GM23338 (cell line): ENCODE data around the gene CLSTN2. TPM values are rescaled to one million over a fixed set of nuclear protein-coding genes. Genes with fewer than 3 reads are reported as not detected.

Source experiments
- ATAC-seq: fragments of 200-7000 bp; cut with Tn5 transposase; 3 replicates; pipeline ENCODE4 v1.9.1; 2020
- DNase-seq: peaks from one replicate; pipeline ENCODE4 v3.0.0-alpha.2; 2015; ENCODE audit warnings: low spot score
- H2AFZ ChIP-seq: fragments of 200-600 bp; sonication (generic); 2 replicates; pipeline ENCODE4 v1.8.0; 2016; ENCODE audit warnings: antibody characterized with exemption, mild to moderate bottlenecking, moderate library complexity
- H3F3A ChIP-seq: fragments of 200-600 bp; sonication (generic); replicated peaks from 2 replicates; pipeline ENCODE4 v1.8.0; 2017; ENCODE audit warnings: antibody characterized with exemption, mixed run types, low read depth
- H3K27ac ChIP-seq: fragments of 200-600 bp; sonication (generic); 2 replicates; pipeline ENCODE4 v1.6.1; 2016; ENCODE audit warnings: low read depth
- H3K27me3 ChIP-seq: fragments of 200-600 bp; sonication (generic); 2 replicates; pipeline ENCODE4 v1.8.0; 2016; ENCODE audit warnings: mild to moderate bottlenecking, mixed run types, moderate library complexity; ENCODE audit not compliant: insufficient read depth
- H3K36me3 ChIP-seq: fragments of 200-600 bp; sonication (generic); 2 replicates; pipeline ENCODE4 v1.8.0; 2016; ENCODE audit warnings: mild to moderate bottlenecking; ENCODE audit not compliant: insufficient read depth
- H3K4me1 ChIP-seq: fragments of 200-600 bp; sonication (generic); 2 replicates; pipeline ENCODE4 v1.8.0; 2016; ENCODE audit warnings: mild to moderate bottlenecking, moderate library complexity; ENCODE audit not compliant: insufficient read depth
- H3K4me2 ChIP-seq: fragments of 200-600 bp; sonication (generic); 2 replicates; pipeline ENCODE4 v1.7.1; 2017; ENCODE audit warnings: mixed run types
- H3K4me3 ChIP-seq: fragments of 200-600 bp; sonication (generic); 2 replicates; pipeline ENCODE4 v1.6.1; 2016; ENCODE audit warnings: mixed run types
- H3K79me2 ChIP-seq: fragments of 200-600 bp; sonication (generic); replicated peaks from 2 replicates; pipeline ENCODE4 v1.8.0; 2017; ENCODE audit warnings: mild to moderate bottlenecking; ENCODE audit not compliant: insufficient read depth
- H3K9me2 ChIP-seq: fragments of 200-600 bp; sonication (generic); 2 replicates; pipeline ENCODE4 v1.8.0; 2017; ENCODE audit not compliant: insufficient read depth
- H4K20me1 ChIP-seq: fragments of 200-600 bp; sonication (generic); replicated peaks from 2 replicates; pipeline ENCODE4 v1.8.0; 2017; ENCODE audit warnings: mild to moderate bottlenecking; ENCODE audit not compliant: insufficient read depth
- H3K27ac Mint-ChIP-seq: 2 replicates; pipeline ENCODE4 v1.8.0; 2020; ENCODE audit warnings: inconsistent platforms, mild to moderate bottlenecking, moderate library complexity, mixed read lengths
- H3K27me3 Mint-ChIP-seq: 3 replicates; pipeline ENCODE4 v1.8.0; 2022; ENCODE audit warnings: low read depth, mild to moderate bottlenecking, moderate library complexity, mixed read lengths, inconsistent platforms; ENCODE audit not compliant: insufficient read depth, poor library complexity
- H3K36me3 Mint-ChIP-seq: 3 replicates; pipeline ENCODE4 v1.8.0; 2021; ENCODE audit warnings: low read depth, mild to moderate bottlenecking, inconsistent platforms, moderate library complexity, mixed read lengths
- H3K4me1 Mint-ChIP-seq: 3 replicates; pipeline ENCODE4 v1.8.0; 2020; ENCODE audit warnings: mild to moderate bottlenecking, inconsistent platforms, mixed read lengths
- H3K4me3 Mint-ChIP-seq: 3 replicates; pipeline ENCODE4 v1.8.0; 2021; ENCODE audit warnings: moderate library complexity, mild to moderate bottlenecking, inconsistent platforms, mixed read lengths
- H3K9me3 Mint-ChIP-seq: 3 replicates; pipeline ENCODE4 v1.8.0; 2020; ENCODE audit warnings: moderate library complexity, mild to moderate bottlenecking, inconsistent platforms, mixed read lengths
- CREB1 ChIP-seq: fragments of 250-450 bp; sonication (Bioruptor Pico); IDR thresholded peaks from 2 replicates; pipeline ENCODE4 v1.5.0; 2020; ENCODE audit warnings: low read depth, mild to moderate bottlenecking, moderate library complexity
- CTCF ChIP-seq, 2 experiments: fragments of 200-600 bp in 1 of 2; sonication (generic) in 1 of 2; conservative IDR thresholded peaks; 2 replicates each; pipeline versions ENCODE4 v1.5.1 to v1.6.1; 2016 to 2017; ENCODE audit warnings: antibody characterized with exemption in 2 of 2, low read depth in 2 of 2, mild to moderate bottlenecking in 2 of 2, moderate library complexity in 1 of 2
- EZH2 ChIP-seq: fragments of 200-600 bp; sonication (generic); IDR thresholded peaks from one replicate; pipeline ENCODE4 v1.8.0; 2017; ENCODE audit warnings: antibody characterized with exemption, mild to moderate bottlenecking, low read depth; ENCODE audit not compliant: unreplicated experiment
- EZH2phosphoT487 ChIP-seq: fragments of 200-600 bp; sonication (generic); IDR thresholded peaks from one replicate; pipeline ENCODE4 v1.8.1; 2018; ENCODE audit warnings: antibody characterized with exemption; ENCODE audit not compliant: unreplicated experiment
- JUNB ChIP-seq: IDR thresholded peaks from one replicate; pipeline ENCODE4 v1.6.1; 2016; ENCODE audit warnings: antibody characterized with exemption; ENCODE audit not compliant: unreplicated experiment
- NANOG ChIP-seq: IDR thresholded peaks from 2 replicates; pipeline ENCODE4 v1.6.1; 2016; ENCODE audit warnings: antibody characterized with exemption, borderline replicate concordance
- POLR2AphosphoS5 ChIP-seq: IDR thresholded peaks from 2 replicates; pipeline ENCODE4 v1.6.1; 2016; ENCODE audit warnings: antibody characterized with exemption, low read depth
- REST ChIP-seq: IDR thresholded peaks from one replicate; pipeline ENCODE4 v1.6.1; 2018; ENCODE audit warnings: antibody characterized with exemption; ENCODE audit not compliant: unreplicated experiment
- STAT1 ChIP-seq: IDR thresholded peaks from one replicate; pipeline ENCODE4 v1.6.1; 2016; ENCODE audit warnings: antibody characterized with exemption; ENCODE audit not compliant: unreplicated experiment
- ZNF114 ChIP-seq: fragments of 250-450 bp; sonication (Bioruptor Pico); IDR thresholded peaks from 2 replicates; pipeline ENCODE4 v1.5.0; 2020; ENCODE audit warnings: mild to moderate bottlenecking, moderate library complexity
- ZNF331 ChIP-seq: fragments of 250-450 bp; sonication (Bioruptor Pico); IDR thresholded peaks from 2 replicates; pipeline ENCODE4 v1.5.0; 2020; ENCODE audit warnings: low read depth, mild to moderate bottlenecking, moderate library complexity
- polyA plus RNA-seq: library from polyadenylated mRNA; unstranded; fragments of >200 nt; fragmentation: Nextera tagmentation; extraction: Ambion mirVana; gene quantifications from 2 replicates; pipeline ENCODE4 v1.2.1, GENCODE V29; 2016
- total RNA-seq: library from RNA; depleted of rRNA; stranded (reverse); fragments of >200 nt; shearing (Covaris generic); gene quantifications from 2 replicates; pipeline ENCODE4 v1.2.3, GENCODE V29; 2014
- TF ChIP-seq, protein P1 (sequence below): fragments of 250-450 bp; sonication (Bioruptor Pico); IDR thresholded peaks from 2 replicates; pipeline ENCODE4 v1.5.0; 2020; ENCODE audit warnings: mild to moderate bottlenecking, moderate library complexity
- TF ChIP-seq, protein P2 (sequence below): IDR thresholded peaks from 2 replicates; pipeline ENCODE4 v1.6.1; 2016; ENCODE audit warnings: antibody characterized with exemption

Gene CLSTN2
- total and polyA plus RNA-seq, 2 experiments from 2014 or later = 0.11 to 0.83 TPM

- H3K4me3 ChIP-seq = no peak overlapping the region
- no peak overlapping the region for H3K4me3 Mint-ChIP-seq
- ATAC-seq (no peak), DNase-seq (no peak)
- H3K9me3 Mint-ChIP-seq = no peaks in the 10 kb centered on the region
- no peaks in the 10 kb centered on the region for H3K4me1 ChIP-seq
- H3K36me3 Mint-ChIP-seq = no peaks in the 10 kb centered on the region
- H3K79me2 ChIP-seq = no peaks in the 10 kb centered on the region
- no peak overlapping the region for H3K27ac Mint-ChIP-seq
- peaks cover 17% of the 10 kb centered on the region for H3K9me2 ChIP-seq
- H3K27me3 Mint-ChIP-seq = peaks cover 2% of the 10 kb centered on the region
- H3K27me3 ChIP-seq = no peaks in the 10 kb centered on the region
- H3K36me3 ChIP-seq = no peaks in the 10 kb centered on the region
- H4K20me1 ChIP-seq = no peaks in the 10 kb centered on the region
- H3K4me1 Mint-ChIP-seq = no peaks in the 10 kb centered on the region
- TF ChIP-seq POLR2AphosphoS5 = no peak
- no peak for TF ChIP-seq CREB1
- TF ChIP-seq STAT1 = no peak
- no peak for TF ChIP-seq EZH2phosphoT487
- TF ChIP-seq EZH2 = no peak
- TF ChIP-seq ZNF331 = no peak
- no peak for TF ChIP-seq JUNB
- TF ChIP-seq NANOG = no peak
- TF ChIP-seq REST = no peak
- TF ChIP-seq, protein P1, sequence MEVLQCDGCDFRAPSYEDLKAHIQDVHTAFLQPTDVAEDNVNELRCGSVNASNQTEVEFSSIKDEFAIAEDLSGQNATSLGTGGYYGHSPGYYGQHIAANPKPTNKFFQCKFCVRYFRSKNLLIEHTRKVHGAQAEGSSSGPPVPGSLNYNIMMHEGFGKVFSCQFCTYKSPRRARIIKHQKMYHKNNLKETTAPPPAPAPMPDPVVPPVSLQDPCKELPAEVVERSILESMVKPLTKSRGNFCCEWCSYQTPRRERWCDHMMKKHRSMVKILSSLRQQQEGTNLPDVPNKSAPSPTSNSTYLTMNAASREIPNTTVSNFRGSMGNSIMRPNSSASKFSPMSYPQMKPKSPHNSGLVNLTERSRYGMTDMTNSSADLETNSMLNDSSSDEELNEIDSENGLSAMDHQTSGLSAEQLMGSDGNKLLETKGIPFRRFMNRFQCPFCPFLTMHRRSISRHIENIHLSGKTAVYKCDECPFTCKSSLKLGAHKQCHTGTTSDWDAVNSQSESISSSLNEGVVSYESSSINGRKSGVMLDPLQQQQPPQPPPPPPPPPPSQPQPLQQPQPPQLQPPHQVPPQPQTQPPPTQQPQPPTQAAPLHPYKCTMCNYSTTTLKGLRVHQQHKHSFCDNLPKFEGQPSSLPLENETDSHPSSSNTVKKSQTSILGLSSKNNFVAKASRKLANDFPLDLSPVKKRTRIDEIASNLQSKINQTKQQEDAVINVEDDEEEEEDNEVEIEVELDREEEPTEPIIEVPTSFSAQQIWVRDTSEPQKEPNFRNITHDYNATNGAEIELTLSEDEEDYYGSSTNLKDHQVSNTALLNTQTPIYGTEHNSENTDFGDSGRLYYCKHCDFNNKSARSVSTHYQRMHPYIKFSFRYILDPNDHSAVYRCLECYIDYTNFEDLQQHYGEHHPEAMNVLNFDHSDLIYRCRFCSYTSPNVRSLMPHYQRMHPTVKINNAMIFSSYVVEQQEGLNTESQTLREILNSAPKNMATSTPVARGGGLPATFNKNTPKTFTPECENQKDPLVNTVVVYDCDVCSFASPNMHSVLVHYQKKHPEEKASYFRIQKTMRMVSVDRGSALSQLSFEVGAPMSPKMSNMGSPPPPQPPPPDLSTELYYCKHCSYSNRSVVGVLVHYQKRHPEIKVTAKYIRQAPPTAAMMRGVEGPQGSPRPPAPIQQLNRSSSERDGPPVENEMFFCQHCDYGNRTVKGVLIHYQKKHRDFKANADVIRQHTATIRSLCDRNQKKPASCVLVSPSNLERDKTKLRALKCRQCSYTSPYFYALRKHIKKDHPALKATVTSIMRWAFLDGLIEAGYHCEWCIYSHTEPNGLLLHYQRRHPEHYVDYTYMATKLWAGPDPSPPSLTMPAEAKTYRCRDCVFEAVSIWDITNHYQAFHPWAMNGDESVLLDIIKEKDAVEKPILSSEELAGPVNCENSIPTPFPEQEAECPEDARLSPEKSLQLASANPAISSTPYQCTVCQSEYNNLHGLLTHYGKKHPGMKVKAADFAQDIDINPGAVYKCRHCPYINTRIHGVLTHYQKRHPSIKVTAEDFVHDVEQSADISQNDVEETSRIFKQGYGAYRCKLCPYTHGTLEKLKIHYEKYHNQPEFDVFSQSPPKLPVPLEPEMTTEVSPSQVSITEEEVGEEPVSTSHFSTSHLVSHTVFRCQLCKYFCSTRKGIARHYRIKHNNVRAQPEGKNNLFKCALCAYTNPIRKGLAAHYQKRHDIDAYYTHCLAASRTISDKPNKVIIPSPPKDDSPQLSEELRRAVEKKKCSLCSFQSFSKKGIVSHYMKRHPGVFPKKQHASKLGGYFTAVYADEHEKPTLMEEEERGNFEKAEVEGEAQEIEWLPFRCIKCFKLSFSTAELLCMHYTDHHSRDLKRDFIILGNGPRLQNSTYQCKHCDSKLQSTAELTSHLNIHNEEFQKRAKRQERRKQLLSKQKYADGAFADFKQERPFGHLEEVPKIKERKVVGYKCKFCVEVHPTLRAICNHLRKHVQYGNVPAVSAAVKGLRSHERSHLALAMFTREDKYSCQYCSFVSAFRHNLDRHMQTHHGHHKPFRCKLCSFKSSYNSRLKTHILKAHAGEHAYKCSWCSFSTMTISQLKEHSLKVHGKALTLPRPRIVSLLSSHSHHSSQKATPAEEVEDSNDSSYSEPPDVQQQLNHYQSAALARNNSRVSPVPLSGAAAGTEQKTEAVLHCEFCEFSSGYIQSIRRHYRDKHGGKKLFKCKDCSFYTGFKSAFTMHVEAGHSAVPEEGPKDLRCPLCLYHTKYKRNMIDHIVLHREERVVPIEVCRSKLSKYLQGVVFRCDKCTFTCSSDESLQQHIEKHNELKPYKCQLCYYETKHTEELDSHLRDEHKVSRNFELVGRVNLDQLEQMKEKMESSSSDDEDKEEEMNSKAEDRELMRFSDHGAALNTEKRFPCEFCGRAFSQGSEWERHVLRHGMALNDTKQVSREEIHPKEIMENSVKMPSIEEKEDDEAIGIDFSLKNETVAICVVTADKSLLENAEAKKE (CRISPR knock-in tag) = no peak
- no peak for TF ChIP-seq CTCF (conservative IDR thresholded peaks at IDR 0.05; ENCODE audit: low read depth in 2 of 2)
- TF ChIP-seq, protein P2, sequence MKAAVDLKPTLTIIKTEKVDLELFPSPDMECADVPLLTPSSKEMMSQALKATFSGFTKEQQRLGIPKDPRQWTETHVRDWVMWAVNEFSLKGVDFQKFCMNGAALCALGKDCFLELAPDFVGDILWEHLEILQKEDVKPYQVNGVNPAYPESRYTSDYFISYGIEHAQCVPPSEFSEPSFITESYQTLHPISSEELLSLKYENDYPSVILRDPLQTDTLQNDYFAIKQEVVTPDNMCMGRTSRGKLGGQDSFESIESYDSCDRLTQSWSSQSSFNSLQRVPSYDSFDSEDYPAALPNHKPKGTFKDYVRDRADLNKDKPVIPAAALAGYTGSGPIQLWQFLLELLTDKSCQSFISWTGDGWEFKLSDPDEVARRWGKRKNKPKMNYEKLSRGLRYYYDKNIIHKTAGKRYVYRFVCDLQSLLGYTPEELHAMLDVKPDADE = no peak
- no peak for TF ChIP-seq ZNF114 (CRISPR knock-in tag)
- no peak overlapping the region for H3K27ac ChIP-seq
- no peak overlapping the region for H2AFZ ChIP-seq
- no peaks in the 10 kb centered on the region for H3F3A ChIP-seq
- H3K4me2 ChIP-seq = no peak overlapping the region
These were observed 165.5 kb downstream of the CLSTN2 start for GRCh38 chr3:140100479-140100878.
